HUES64 (cell line): ENCODE measurements around the gene ZNF383.
"Not testable (repeated sequence)": the region's sequence is repeated elsewhere in the genome, so short reads cannot be mapped to it uniquely, and the experiment has no call there.

ENCODE experiments used
- H3K27ac ChIP-seq: 2 replicates; pipeline ENCODE4 v1.7.0; 2013; ENCODE audit warnings: low read depth, low read length, inconsistent platforms
- H3K27me3 ChIP-seq: 2 replicates; pipeline ENCODE4 v1.6.1; 2013; ENCODE audit warnings: mild to moderate bottlenecking, low read length; ENCODE audit not compliant: insufficient read depth
- H3K36me3 ChIP-seq: 2 replicates; pipeline ENCODE4 v1.6.1; 2013; ENCODE audit warnings: mild to moderate bottlenecking, low read length; ENCODE audit not compliant: insufficient read depth
- H3K4me1 ChIP-seq: 2 replicates; pipeline ENCODE4 v1.6.1; 2013; ENCODE audit warnings: mild to moderate bottlenecking, low read length, moderate library complexity; ENCODE audit not compliant: insufficient read depth
- H3K4me3 ChIP-seq: 2 replicates; pipeline ENCODE4 v1.5.1; 2013; ENCODE audit warnings: mild to moderate bottlenecking, low read length, moderate library complexity
- H3K9ac ChIP-seq: 2 replicates; pipeline ENCODE4 v1.6.1; 2013; ENCODE audit warnings: mild to moderate bottlenecking, low read depth, low read length
- H3K9me3 ChIP-seq: 2 replicates; pipeline ENCODE4 v1.6.1; 2013; ENCODE audit warnings: low read depth, low read length; ENCODE audit not compliant: insufficient read depth
- WGBS: fragments of 150-250, 120-280 bp; methylation state at CpG from one replicate; pipeline ENCODE4 v1.1.7; 2013; ENCODE audit warnings: missing lambda C conversion rate; 5-methylcytosine and 5-hydroxymethylcytosine counted together

Gene ZNF383

DNA sequence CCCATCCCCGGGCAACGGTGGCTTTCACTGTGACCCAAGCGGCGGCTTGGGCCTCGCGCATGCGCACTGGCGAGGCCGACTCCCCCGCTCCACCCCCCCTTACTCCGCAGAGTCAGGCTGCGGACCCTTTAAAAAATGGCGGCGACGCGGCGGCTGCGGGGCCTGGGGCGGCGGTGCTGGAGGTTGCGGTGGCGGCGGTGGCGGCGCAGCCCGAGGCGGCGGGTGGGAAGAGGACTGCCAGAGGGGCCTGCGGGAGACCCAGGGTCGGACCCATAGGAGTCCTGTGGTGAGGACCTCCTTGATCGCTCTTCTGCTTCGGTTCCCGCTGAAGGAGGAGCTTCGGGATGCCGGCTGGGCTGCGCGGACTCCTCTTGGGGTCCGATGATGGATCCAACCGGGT lies 76.2 kb downstream of the ZNF383 start:
- 96% methylated on average over 12 of the region's 39 CpGs for WGBS
- not testable (repeated sequence) for H3K9ac ChIP-seq, H3K4me3 ChIP-seq, H3K9me3 ChIP-seq, H3K36me3 ChIP-seq, H3K4me1 ChIP-seq, H3K27ac ChIP-seq, H3K27me3 ChIP-seq
